Panc1 (cell line): ENCODE measurements around the gene CELSR2. TPM values are rescaled to one million over a fixed set of nuclear protein-coding genes. Genes with fewer than 3 reads are reported as not detected.
A peak's percentile ranks its signal among the peaks of the same experiment; 100 is the strongest.

ENCODE experiments used
- ATAC-seq: fragments of 200-7000 bp; cut with Tn5 transposase; 2 replicates; pipeline ENCODE4 v1.9.1; 2020; ENCODE audit warnings: mild to moderate bottlenecking, moderate library complexity
- Bru-seq: library from RNA; stranded (reverse); fragments of 400-500 nt; gene quantifications from one replicate; lab custom pipeline; 2021; lab: Mats Ljungman, UMichigan
- BruChase-seq, 2 experiments: library from RNA; stranded (reverse); fragments of 400-500 nt; gene quantifications; one replicate each; lab custom pipeline; 2021; lab: Mats Ljungman, UMichigan
- BruUV-seq: library from RNA; stranded (reverse); fragments of 400-500 nt; replicated peaks from 2 replicates; lab custom pipeline; 2021; lab: Mats Ljungman, UMichigan
- CTCF ChIA-PET: fragments of 300-600 bp; sonication (Branson Sonifier 250); formaldehyde crosslinking; loops from one replicate; lab custom pipeline; 2022; ENCODE audit warnings: antibody characterized with exemption; lab: Charles Lee
- POLR2A ChIA-PET: fragments of 300-600 bp; sonication (Branson Sonifier 250); formaldehyde crosslinking; loops from one replicate; lab custom pipeline; 2022; ENCODE audit warnings: antibody characterized with exemption; lab: Charles Lee
- DNase-seq: peaks from one replicate; pipeline ENCODE4 v3.0.0-alpha.2; 2010; ENCODE audit warnings: low read depth, low spot score
- H3K27ac ChIP-seq: 2 replicates; pipeline ENCODE4 v1.5.1; 2011; ENCODE audit warnings: mild to moderate bottlenecking, low read length, inconsistent platforms
- H3K27me3 ChIP-seq: fragments of 200-500 bp; sonication (Bioruptor generic); 2 replicates; pipeline ENCODE4 v1.6.0; 2014; ENCODE audit warnings: low read length, inconsistent platforms; ENCODE audit not compliant: control insufficient read depth, insufficient read depth
- H3K36me3 ChIP-seq: fragments of 200-500 bp; sonication (Bioruptor generic); 2 replicates; pipeline ENCODE4 v1.5.1; 2014; ENCODE audit warnings: inconsistent platforms, mild to moderate bottlenecking, low read length, moderate library complexity; ENCODE audit not compliant: control insufficient read depth, insufficient read depth
- H3K4me1 ChIP-seq: 2 replicates; pipeline ENCODE4 v1.5.1; 2011; ENCODE audit warnings: inconsistent platforms, mild to moderate bottlenecking, low read length, moderate library complexity; ENCODE audit not compliant: control insufficient read depth, insufficient read depth
- H3K4me3 ChIP-seq, 2 experiments: 2 replicates each; pipeline ENCODE4 v1.5.1; 2011 to 2012; ENCODE audit warnings: low read depth in 2 of 2, low read length in 2 of 2, mild to moderate bottlenecking in 2 of 2, inconsistent platforms in 1 of 2, moderate library complexity in 1 of 2
- H3K9me3 ChIP-seq: fragments of 200-500 bp; sonication (Bioruptor generic); 2 replicates; pipeline ENCODE4 v1.5.1; 2014; ENCODE audit warnings: low read depth, mild to moderate bottlenecking, inconsistent platforms, low read length, moderate library complexity; ENCODE audit not compliant: control insufficient read depth, insufficient read depth
- CTCF ChIP-seq: fragments of 450-650 bp; IDR thresholded peaks from 2 replicates; pipeline ENCODE4 v1.5.1; 2017; ENCODE audit warnings: mild to moderate bottlenecking
- REST ChIP-seq, 2 experiments: IDR thresholded peaks; 2 replicates each; pipeline ENCODE4 v1.6.1; 2011 to 2012; ENCODE audit warnings: low read depth in 2 of 2, control low read depth in 1 of 2, low read length in 1 of 2, mild to moderate bottlenecking in 1 of 2, moderate library complexity in 1 of 2; ENCODE audit not compliant: insufficient read depth in 1 of 2
- SIN3A ChIP-seq: IDR thresholded peaks from 2 replicates; pipeline ENCODE4 v1.6.1; 2012; ENCODE audit warnings: low read depth, mild to moderate bottlenecking, low read length, moderate library complexity, borderline replicate concordance; ENCODE audit not compliant: insufficient read depth
- TCF7L2 ChIP-seq: IDR thresholded peaks from 2 replicates; pipeline ENCODE4 v1.6.1; 2011; ENCODE audit warnings: mild to moderate bottlenecking, low read depth, low read length, inconsistent platforms
- in situ Hi-C: cut with HindIII; loops from 2 replicates; pipeline ENCODE4 v1.10.0; 2016; ENCODE audit warnings: low sequenced_read_pairs, low pct_unique_long_range_greater_than_20kb
- intact Hi-C: fragments of 100-400 bp; cut with micrococcal nuclease; formaldehyde crosslinking; loops from one replicate; pipeline ENCODE4 v1.10.0; 2022; ENCODE audit not compliant: unreplicated experiment
- long read RNA-seq: library from polyadenylated mRNA; unstranded; transcript quantifications from one replicate; pipeline ENCODE4 v2.0.0, GENCODE V29; 2021; ENCODE audit not compliant: unreplicated experiment
- polyA plus RNA-seq: library from polyadenylated mRNA; unstranded; fragments of >200 nt; gene quantifications from one replicate; pipeline ENCODE4 v1.2.1, GENCODE V29; 2012; ENCODE audit warnings: missing spikeins; ENCODE audit not compliant: insufficient read length
- total RNA-seq: library from RNA; stranded (reverse); gene quantifications from one replicate; pipeline ENCODE4 v1.2.1, GENCODE V29; 2021; ENCODE audit not compliant: unreplicated experiment

The CELSR2 gene
- 4.1 TPM for total RNA-seq
- 5.1 TPM for polyA plus RNA-seq
- Bru-seq, nascent RNA, result percentile 31 among the genes with signal in this experiment
- percentile 39 among the genes with signal in this experiment for BruChase-seq, experiment 1, labeled RNA remaining after a 2-hour chase
- BruChase-seq, experiment 2, labeled RNA remaining after a 6-hour chase, result percentile 43 among the genes with signal in this experiment
- long read RNA-seq, partial matches to known transcripts, result 1 of 2 reads
- long read RNA-seq, other reads (novel, unspliced or antisense), result 1 of 2 reads

GRCh38 chr1:109248797-109249629 lies at the start of gene CELSR2:
Gene CELSR2, plus strand, starts transcription at chr1:109249539. Its CDS starts 541 bp downstream, at chr1:109250080.
- ATAC-seq, result peak; percentile 89
- DNase-seq, result no peak
- no peaks in the 10 kb centered on the region for H3K27me3 ChIP-seq
- CTCF ChIA-PET, result interaction anchor here (0.6 kb wide), 1 partner anchor 43 kb away, joined by 3 read pairs; no protein-coding TSS in a partner anchor
- H3K4me1 ChIP-seq, result peaks cover 7% of the 10 kb centered on the region
- no peaks in the 10 kb centered on the region for H3K36me3 ChIP-seq
- TF ChIP-seq TCF7L2 (no peak), REST (IDR thresholded peaks at IDR 0.05; ENCODE audit: insufficient read depth in 1 of 2, low read depth in 2 of 2, low read length in 1 of 2) (no peak), CTCF (no peak), SIN3A (no peak)
- intact Hi-C loops, result no loop called here
- POLR2A ChIA-PET, result no interaction called here
- BruUV-seq, result no TSS peak
- H3K9me3 ChIP-seq, result no peaks in the 10 kb centered on the region
- in situ Hi-C loops, result no loop called here
- peak within 1 kb of the TSS; percentile 26 to 45 for H3K4me3 ChIP-seq
- H3K27ac ChIP-seq, result no peak within 1 kb of the TSS

GRCh38 chr1:109199710-109200109 lies 49.6 kb upstream of the CELSR2 start:
- no peaks in the 10 kb centered on the region; the same call in 1 of the 2 replicates for H3K4me1 ChIP-seq
- ChIA-PET CTCF (no interaction called here), POLR2A (interaction anchor here (0.5 kb wide), 1 partner anchor 1041 kb away, joined by 4 read pairs; no protein-coding TSS in a partner anchor)
- H3K27ac ChIP-seq, result no peak overlapping the region
- no peaks in the 10 kb centered on the region for H3K27me3 ChIP-seq
- no peaks in the 10 kb centered on the region for H3K9me3 ChIP-seq
- DNase-seq (no peak), ATAC-seq (no peak)
- intact Hi-C loops (loop anchor here (5.0 kb wide), 1 partner anchor 107 kb away; the partner anchor contains the start of gene TMEM167B), in situ Hi-C loops (no loop called here)
- H3K36me3 ChIP-seq, result no peaks in the 10 kb centered on the region
- no TSS peak for BruUV-seq
- no peak overlapping the region for H3K4me3 ChIP-seq
- TF ChIP-seq CTCF (no peak), SIN3A (no peak)
